Omental fat pad (tissue), 4 donors: ENCODE results near the gene LRRC8B. TPM values are rescaled to one million over a fixed set of nuclear protein-coding genes. Genes with fewer than 3 reads are reported as not detected.
"Not testable (repeated sequence)": the region's sequence is repeated elsewhere in the genome, so short reads cannot be mapped to it uniquely, and the experiment has no call there.

Experiments
- ATAC-seq: fragments of 150-250 bp; one replicate; pipeline ENCODE4 v1.9.1; 2016; ENCODE audit warnings: mild to moderate bottlenecking, moderate library complexity; ENCODE audit not compliant: low FRiP score
- DNase-seq: peaks from one replicate; pipeline ENCODE4 v3.0.0-alpha.2; 2019; ENCODE audit warnings: low spot score
- CTCF ChIP-seq, 3 donors: fragments of 450-650 bp; IDR thresholded peaks; one replicate each; pipeline ENCODE4 v1.5.1; 2016 to 2017; ENCODE audit warnings: antibody characterized with exemption in 3 of 3, mild to moderate bottlenecking in 3 of 3, moderate library complexity in 2 of 3
- total RNA-seq, 4 donors: library from RNA; depleted of rRNA; stranded (reverse); fragments of >200 nt; gene quantifications; one replicate each; pipeline ENCODE4 v1.1.0, GENCODE V29; 2016

LRRC8B gene
- total RNA-seq, 4 donors from 2014 or later, result 5.7 to 30.3 (median 10.7) TPM

- ATAC-seq (no peak), DNase-seq (no peak)
- no peak for TF ChIP-seq CTCF (IDR thresholded peaks at IDR 0.05)
These were observed 36.7 kb upstream of the LRRC8B start for GRCh38 chr1:89487972-89488371.

GRCh38 chr1:89489047-89489729, 35.4 kb upstream of the LRRC8B start:
- no peak for ATAC-seq
- TF ChIP-seq CTCF (IDR thresholded peaks at IDR 0.05), result no peak
- no peak for DNase-seq

- ATAC-seq, result no peak
- TF ChIP-seq CTCF (IDR thresholded peaks at IDR 0.05), result no peak
- no peak for DNase-seq
These were observed 34.2 kb upstream of the LRRC8B start for GRCh38 chr1:89490389-89490788.

- ATAC-seq (no peak), DNase-seq (no peak)
- no peak for TF ChIP-seq CTCF (IDR thresholded peaks at IDR 0.05)
These were observed 25.3 kb upstream of the LRRC8B start for GRCh38 chr1:89499320-89499719.

- ATAC-seq (no peak), DNase-seq (no peak)
- no peak for TF ChIP-seq CTCF (IDR thresholded peaks at IDR 0.05)
These were observed 22.6 kb upstream of the LRRC8B start for GRCh38 chr1:89502042-89502441.

GRCh38 chr1:89502895-89503294, 21.7 kb upstream of the LRRC8B start:
- TF ChIP-seq CTCF (IDR thresholded peaks at IDR 0.05), result no peak
- ATAC-seq, result no peak
- DNase-seq, result no peak

GRCh38 chr1:89503690-89504089, 20.9 kb upstream of the LRRC8B start:
- TF ChIP-seq CTCF (IDR thresholded peaks at IDR 0.05), result no peak
- DNase-seq (no peak), ATAC-seq (no peak)

GRCh38 chr1:89510061-89510460, 14.6 kb upstream of the LRRC8B start:
- ATAC-seq, DNase-seq: not testable (repeated sequence)
